ENCODE data around the gene GSTM3. TPM values are rescaled to one million over a fixed set of nuclear protein-coding genes. Genes with fewer than 3 reads are reported as not detected.
A peak's percentile ranks its signal among the peaks of the same experiment; 100 is the strongest.

GSTM3 gene
- total RNA-seq (2014; rRNA removed; shearing (Covaris generic)): 194 and 206 TPM in 2 replicates

DNA sequence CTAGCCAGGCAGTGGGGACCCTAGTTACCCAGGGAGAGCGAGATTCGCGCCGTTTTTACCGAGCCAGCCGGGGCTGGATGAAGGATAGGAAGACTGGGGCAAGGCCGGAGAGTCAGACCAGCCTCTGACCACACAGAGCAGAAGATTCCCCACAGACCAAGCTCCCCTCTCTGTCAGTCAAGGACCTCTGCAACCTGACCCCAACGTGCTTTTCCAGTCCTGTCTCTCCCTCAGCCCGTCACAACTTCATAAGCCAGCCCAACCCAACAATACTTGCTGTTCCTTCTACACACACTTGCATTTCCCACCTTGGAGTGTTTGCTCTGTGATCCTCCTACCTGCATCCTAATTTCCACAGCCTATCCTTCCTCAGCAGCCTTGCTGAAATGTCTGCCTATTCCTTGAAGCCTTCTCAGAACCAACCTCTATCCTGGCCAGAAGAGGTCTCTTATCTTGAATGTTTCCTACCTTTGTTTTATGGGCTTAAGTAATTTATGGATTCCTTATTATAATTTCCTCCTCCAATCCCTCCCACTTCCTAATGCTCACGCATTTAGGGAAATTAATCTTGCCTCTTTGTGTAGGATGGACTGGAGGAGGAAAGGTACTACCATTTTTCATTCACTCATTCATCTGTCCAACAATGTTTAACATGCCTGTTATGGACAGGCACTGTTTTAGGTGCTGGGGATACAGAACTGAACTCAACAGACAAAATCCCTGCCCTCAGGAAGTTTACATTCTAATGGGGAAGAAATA, at the start of gene GSTM3:
GSTM3 (minus strand) TSS at position 424 of the 759 bp plus-strand sequence. CDS start 751 bp downstream, outside the sequence.
- DNase-seq (ENCODE audit: low read depth): no peak

DNA sequence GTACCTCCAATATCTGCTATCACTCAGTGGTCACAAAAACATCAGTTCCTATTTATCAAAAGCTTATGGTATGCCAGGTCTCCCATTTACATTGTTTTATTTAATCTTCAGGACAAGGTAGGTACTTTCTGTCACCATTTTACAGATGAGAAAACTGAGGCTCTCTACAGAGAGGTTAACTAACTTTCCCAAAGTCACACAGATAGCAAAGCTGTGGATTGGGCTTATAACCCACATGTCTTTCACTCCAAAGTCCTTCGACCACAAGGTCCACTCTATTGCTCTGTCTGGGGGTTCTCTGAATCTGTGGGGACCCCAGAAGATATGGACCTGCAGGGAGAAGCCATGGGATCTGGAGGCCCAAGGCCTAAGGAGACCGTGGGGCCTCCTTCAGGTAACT, 49.5 kb upstream of the GSTM3 start:
- no peak for DNase-seq (ENCODE audit: low read depth)

DNA sequence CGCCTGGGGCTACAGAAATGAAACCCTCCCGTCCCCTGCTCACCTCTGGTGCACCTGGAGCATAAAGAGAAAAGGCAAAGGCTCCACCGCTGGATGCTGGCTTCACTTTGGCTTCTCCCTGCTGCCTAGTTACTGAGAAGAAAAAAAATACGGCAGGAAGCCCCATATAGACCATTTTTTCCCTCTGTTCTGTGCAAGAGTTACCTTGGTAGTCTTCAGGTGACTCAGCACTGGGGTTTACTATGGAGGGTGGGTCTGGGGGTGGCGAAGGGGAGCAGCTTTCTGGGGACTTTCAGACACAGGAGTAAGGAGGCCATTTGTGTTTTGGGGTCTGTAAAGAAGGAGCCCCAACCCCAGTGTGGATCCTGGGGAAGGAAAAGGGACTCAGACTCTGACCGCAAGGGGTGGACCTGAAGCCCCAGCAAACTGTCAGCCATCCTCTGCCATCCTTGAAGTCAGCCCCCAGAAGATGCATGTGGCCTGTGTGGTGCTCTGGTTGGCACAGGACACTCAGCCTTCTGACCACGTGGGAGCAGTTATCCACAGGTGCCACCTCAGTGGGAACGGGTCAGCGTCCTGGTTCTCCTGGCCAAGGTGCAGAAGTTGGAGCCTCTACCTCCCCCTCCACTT, 48.8 kb upstream of the GSTM3 start:
- DNase-seq (ENCODE audit: low read depth): no peak

GRCh38 chr1:109788695-109789521, 48.1 kb upstream of the GSTM3 start:
- DNase-seq (ENCODE audit: low read depth): no peak

GRCh38 chr1:109787845-109788601, 47.2 kb upstream of the GSTM3 start:
- DNase-seq (ENCODE audit: low read depth): no peak

- no peak for DNase-seq (ENCODE audit: low read depth)
Measured at GRCh38 chr1:109787211-109787844, 46.5 kb upstream of the GSTM3 start.

- peak; percentile 49 for DNase-seq (ENCODE audit: low read depth)
Measured at GRCh38 chr1:109786531-109787021, 45.7 kb upstream of the GSTM3 start.

GRCh38 chr1:109786112-109786480, 45.3 kb upstream of the GSTM3 start:
- no peak for DNase-seq (ENCODE audit: low read depth)

DNA sequence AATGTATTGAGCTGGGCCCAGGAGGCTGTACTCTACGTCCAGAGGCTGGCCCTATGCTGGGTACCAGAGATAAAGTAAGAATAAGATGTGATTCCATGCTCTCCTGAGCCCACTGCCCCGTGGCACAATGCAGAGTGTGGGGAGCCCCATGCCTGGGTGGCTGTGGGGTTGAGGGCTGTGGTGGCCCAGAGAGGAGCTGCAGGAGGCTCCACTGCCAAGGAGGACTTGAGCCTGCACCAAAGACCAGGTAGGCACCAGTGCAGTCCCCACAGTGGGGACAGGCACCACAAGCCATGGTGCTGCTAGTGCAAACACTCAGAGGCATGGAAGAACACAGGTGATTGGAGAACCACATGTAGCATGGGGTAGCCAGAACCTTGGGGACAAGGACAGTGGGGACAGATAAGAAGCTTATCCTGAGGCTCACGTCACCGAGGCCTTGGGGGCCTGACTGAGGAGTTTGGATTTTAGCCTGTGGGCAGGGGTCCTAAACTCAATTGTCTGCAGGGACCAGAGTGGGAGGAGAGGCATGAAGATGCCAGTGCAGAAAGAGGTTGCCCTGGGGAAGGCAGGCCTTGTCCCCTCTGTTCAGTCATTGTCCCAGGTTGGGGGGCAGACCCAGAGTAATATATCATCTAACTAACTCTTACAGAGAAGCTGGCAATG, 44.7 kb upstream of the GSTM3 start:
- DNase-seq (ENCODE audit: low read depth): no peak

- no peak for DNase-seq (ENCODE audit: low read depth)
Measured at GRCh38 chr1:109784551-109785252, 43.9 kb upstream of the GSTM3 start.

DNA sequence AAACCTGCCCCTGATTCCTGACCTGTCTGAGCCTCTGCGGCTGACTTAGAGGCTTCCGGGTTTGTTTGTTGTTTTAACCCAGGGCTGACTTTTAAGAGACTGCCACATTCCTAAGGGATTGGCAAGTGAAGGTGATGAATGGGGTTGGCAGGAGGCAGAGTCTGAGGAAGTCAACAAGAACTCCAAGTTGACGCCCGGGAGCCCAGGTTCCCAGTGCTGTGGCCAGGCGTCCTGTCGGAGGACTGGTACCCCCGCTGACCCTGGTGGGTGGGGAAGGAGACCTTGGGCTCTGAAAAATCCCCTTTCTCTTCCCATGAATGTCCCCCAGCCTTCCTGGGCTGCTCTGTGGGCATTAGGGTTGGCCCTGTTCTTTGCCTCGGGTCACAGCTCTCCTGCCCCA, 42.6 kb upstream of the GSTM3 start:
- DNase-seq (ENCODE audit: low read depth): peak; percentile 92

GRCh38 chr1:109782927-109783326, 42.1 kb upstream of the GSTM3 start:
- DNase-seq (ENCODE audit: low read depth): no peak

DNA sequence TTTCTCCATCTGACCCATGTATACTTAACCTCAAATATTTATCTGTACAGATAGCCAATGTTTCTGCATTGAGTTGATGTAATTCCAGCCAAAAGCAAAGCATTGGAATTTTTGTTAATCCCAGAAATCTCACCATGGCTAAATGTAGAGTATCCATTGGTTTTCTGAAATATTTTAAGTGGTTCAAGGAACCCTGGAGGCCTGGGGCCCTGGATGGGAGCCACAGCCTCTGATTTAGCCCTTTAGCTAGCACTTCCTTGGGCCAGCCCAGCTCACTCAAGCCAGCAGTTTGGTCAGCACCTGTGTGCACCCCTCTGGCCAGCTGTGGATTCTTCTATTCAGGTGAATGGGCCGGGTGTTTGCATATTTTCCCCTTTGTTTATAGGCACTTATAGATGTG, 41.7 kb upstream of the GSTM3 start:
- DNase-seq (ENCODE audit: low read depth): no peak

DNA sequence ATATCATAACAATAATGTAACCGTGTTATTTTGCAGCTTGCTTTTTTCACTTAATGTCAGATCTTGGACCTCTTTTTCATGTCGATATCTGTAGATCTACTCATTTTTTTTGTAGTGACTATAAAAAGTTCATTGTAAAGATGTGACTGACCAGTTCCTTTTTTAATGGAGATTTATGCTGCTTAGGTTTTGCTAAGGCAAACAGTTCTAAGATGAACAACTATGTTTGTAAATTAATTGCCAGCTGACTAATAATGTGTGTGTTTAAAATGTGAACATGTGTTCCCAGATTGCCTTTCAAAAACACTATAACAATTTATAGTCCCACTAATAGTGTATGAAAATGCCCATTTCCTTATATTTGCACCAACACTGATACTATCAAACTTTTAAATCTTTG, 41.0 kb upstream of the GSTM3 start:
- no peak for DNase-seq (ENCODE audit: low read depth)

DNA sequence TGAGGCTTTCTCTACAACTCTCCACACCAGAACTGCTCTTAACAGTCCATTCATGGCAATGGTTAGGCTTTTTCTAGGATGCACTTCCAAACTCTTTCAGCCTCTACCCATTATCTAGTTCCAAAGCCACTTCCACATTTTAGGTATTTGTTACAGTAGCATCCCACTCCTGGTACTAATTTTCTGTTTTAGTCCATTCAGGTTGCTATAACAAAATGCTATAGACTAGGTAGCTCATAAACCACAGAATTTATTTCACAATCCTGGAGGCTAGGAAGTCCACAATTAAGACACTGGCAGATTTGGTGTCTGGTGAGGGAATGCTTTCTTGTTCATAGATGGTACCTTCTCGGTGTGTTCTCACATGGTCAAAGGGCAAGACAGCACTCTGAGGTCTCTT, 40.1 kb upstream of the GSTM3 start:
- no peak for DNase-seq (ENCODE audit: low read depth)

GRCh38 chr1:109777980-109778625, 37.3 kb upstream of the GSTM3 start:
- DNase-seq (ENCODE audit: low read depth): no peak

DNA sequence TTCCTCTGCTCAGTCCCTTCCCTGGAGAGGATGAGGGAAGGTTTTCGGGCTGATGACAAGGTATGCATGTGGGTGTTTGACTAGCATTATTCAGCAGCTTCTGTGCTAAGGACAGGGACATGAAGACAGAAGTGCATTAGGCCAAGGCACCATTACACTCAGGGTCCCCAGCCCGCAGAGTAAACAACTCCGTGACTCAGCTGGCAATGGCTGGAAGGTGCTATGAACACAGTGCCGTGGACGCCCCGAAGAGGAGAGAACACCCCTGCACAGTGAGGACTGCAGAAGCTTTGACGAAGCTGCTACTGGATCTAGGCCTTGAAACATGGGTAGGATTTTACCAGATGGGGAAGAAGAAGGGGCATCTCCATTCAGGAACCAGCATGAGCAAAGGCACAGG, 36.6 kb upstream of the GSTM3 start:
- DNase-seq (ENCODE audit: low read depth): no peak

DNA sequence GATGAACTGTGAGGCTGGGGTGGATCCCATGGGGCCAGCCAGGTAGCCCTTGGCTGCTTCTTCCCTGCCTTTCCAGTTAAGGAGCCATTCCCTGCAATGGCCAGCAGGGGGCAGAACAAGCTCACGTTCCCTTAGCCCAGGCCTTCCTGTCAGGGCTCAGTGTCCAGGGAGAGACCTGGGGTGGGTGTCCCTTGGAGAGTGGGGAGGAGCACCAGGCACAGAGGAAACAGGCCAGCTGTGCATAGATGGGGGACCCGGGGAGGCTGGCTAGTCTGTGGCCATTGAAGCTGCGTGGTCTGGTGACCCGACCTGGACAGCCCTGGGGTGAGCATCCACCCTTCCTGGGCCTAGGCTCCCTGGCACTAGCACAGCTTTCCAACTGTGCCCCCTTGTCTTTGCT, 36.1 kb upstream of the GSTM3 start:
- peak; percentile 92 for DNase-seq (ENCODE audit: low read depth)

DNA sequence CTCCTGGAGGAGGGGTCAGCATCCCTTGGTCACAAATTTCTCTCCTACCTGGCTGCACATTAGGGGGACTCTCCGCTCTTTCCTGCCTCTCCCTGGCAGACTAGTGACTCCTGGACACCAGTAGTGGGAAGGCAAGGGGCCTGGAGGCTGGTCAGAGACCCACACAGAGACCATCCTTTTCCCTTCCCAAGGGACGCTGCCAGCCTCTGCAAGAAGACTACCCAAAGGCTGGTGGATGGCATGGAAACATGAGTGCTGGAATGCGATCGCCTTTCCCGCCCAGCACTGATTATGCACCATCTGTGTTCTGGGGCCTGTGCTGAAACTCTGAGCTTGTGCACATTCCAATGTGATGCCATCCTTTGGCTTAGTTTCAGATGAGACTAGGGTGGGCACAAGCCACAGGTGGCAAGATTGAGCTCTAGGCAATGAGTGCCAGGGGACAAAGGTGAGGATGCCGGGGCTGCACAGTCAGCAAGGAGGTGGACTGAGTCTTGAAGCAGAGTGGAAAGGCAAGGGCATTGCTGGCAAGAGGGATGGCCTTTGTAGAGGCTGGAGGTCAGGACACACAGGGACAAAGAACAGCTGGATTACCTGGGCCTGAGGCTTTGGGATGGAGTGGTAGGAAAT, 35.5 kb upstream of the GSTM3 start:
- no peak for DNase-seq (ENCODE audit: low read depth)
